Esophagus muscularis mucosa (tissue), 4 donors: ENCODE measurements around the gene TRAPPC2L.

Experiments
- EP300 ChIP-seq: sonication (generic); formaldehyde crosslinking; IDR thresholded peaks from one replicate; pipeline ENCODE4 v1.6.1; 2017; ENCODE audit warnings: antibody characterized with exemption
- POLR2A ChIP-seq: fragments of 450-650 bp; IDR thresholded peaks from one replicate; pipeline ENCODE4 v1.6.1; 2017; ENCODE audit warnings: antibody characterized with exemption, moderate library complexity, mild to moderate bottlenecking, low read depth
- TF ChIP-seq, protein P1 (sequence below), 3 experiments: fragments of 200-600 bp in 2 of 3; fragments of 450-650 bp in 1 of 3; sonication (generic) in 2 of 3; IDR thresholded peaks; one replicate each; pipeline ENCODE4 v1.5.1; 2017 to 2019; ENCODE audit warnings: antibody characterized with exemption in 3 of 3, mild to moderate bottlenecking in 2 of 3, moderate library complexity in 1 of 3

GRCh38 chr16:88830258-88830657 lies 26.7 kb upstream of the TRAPPC2L start:
- TF ChIP-seq, protein P1, sequence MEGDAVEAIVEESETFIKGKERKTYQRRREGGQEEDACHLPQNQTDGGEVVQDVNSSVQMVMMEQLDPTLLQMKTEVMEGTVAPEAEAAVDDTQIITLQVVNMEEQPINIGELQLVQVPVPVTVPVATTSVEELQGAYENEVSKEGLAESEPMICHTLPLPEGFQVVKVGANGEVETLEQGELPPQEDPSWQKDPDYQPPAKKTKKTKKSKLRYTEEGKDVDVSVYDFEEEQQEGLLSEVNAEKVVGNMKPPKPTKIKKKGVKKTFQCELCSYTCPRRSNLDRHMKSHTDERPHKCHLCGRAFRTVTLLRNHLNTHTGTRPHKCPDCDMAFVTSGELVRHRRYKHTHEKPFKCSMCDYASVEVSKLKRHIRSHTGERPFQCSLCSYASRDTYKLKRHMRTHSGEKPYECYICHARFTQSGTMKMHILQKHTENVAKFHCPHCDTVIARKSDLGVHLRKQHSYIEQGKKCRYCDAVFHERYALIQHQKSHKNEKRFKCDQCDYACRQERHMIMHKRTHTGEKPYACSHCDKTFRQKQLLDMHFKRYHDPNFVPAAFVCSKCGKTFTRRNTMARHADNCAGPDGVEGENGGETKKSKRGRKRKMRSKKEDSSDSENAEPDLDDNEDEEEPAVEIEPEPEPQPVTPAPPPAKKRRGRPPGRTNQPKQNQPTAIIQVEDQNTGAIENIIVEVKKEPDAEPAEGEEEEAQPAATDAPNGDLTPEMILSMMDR (IDR thresholded peaks at IDR 0.05): no peak
- no peak for TF ChIP-seq POLR2A
- TF ChIP-seq EP300: no peak
